Activated CD8-positive, alpha-beta memory T cell treated with anti-CD3 and anti-CD28 coated beads, Interleukin-2, amount 50 U/mL, for 1 hour (primary cell): ENCODE data around the gene PNPLA5.

Experiments used
- DNase-seq: peaks from one replicate; pipeline ENCODE4 v3.0.0-alpha.2; 2020; ENCODE audit errors: extremely low read depth

Gene PNPLA5

GRCh38 chr22:43838571-43839307, 53.1 kb downstream of the PNPLA5 start:
- no peak for DNase-seq

- DNase-seq, result no peak
Measured at GRCh38 chr22:43838161-43838560, 53.7 kb downstream of the PNPLA5 start.

- DNase-seq, result no peak
Measured at GRCh38 chr22:43837666-43838065, 54.1 kb downstream of the PNPLA5 start.

- DNase-seq, result no peak
Measured at GRCh38 chr22:43835736-43836135, 56.1 kb downstream of the PNPLA5 start.

- DNase-seq, result no peak
Measured at GRCh38 chr22:43835166-43835565, 56.6 kb downstream of the PNPLA5 start.

- DNase-seq, result no peak
Measured at GRCh38 chr22:43833286-43834240, 58.2 kb downstream of the PNPLA5 start.

- DNase-seq, result no peak
Measured at GRCh38 chr22:43832393-43833265, 59.2 kb downstream of the PNPLA5 start.

GRCh38 chr22:43831561-43832392, 60.0 kb downstream of the PNPLA5 start:
- DNase-seq, result no peak

GRCh38 chr22:43830931-43831560, 60.8 kb downstream of the PNPLA5 start:
- no peak for DNase-seq

- DNase-seq, result no peak
Measured at GRCh38 chr22:43829904-43830851, 61.6 kb downstream of the PNPLA5 start.
